H1 (cell line): Measurements from ENCODE around the gene ASTL. TPM values are rescaled to one million over a fixed set of nuclear protein-coding genes. Genes with fewer than 3 reads are reported as not detected.

ENCODE experiments used
- CTCF ChIA-PET: fragments of 300-600 bp; sonication (Branson Sonifier 250); formaldehyde crosslinking; loops from one replicate; lab custom pipeline; 2021; ENCODE audit not compliant: partially characterized antibody; lab: Charles Lee
- POLR2A ChIA-PET: fragments of 300-600 bp; sonication (Branson Sonifier 250); formaldehyde crosslinking; loops from one replicate; lab custom pipeline; 2021; ENCODE audit warnings: inconsistent platforms; ENCODE audit not compliant: partially characterized antibody; lab: Charles Lee
- DNase-seq, 2 experiments: peaks; one replicate each; pipeline versions ENCODE4 v3.0.0 to v3.0.0-alpha.2; 2010 to 2022; ENCODE audit warnings: low spot score in 2 of 2, low read depth in 1 of 2, mixed read lengths in 1 of 2
- FAIRE-seq: peaks from 2 replicates; lab custom pipeline; 2011; peaks lifted over from hg19 to GRCh38; lab: Jason Lieb, UNC
- H2AFZ ChIP-seq: 2 replicates; pipeline ENCODE4 v1.8.1; 2012; ENCODE audit warnings: low read length, inconsistent platforms
- H2AK5ac ChIP-seq: 2 replicates; pipeline ENCODE4 v1.6.1; 2013; ENCODE audit warnings: low read depth, low read length
- H2BK120ac ChIP-seq: replicated peaks from 2 replicates; pipeline ENCODE3; 2013; ENCODE audit warnings: low read depth, low read length, inconsistent platforms
- H2BK12ac ChIP-seq: 2 replicates; pipeline ENCODE4 v1.6.1; 2013; ENCODE audit warnings: low read depth, low read length
- H2BK15ac ChIP-seq: 2 replicates; pipeline ENCODE4 v1.6.1; 2013; ENCODE audit warnings: low read length
- H2BK20ac ChIP-seq: 2 replicates; pipeline ENCODE4 v1.6.1; 2013; ENCODE audit warnings: low read length
- H2BK5ac ChIP-seq: 2 replicates; pipeline ENCODE4 v1.6.1; 2013; ENCODE audit warnings: low read depth, low read length
- H3K14ac ChIP-seq: 2 replicates; pipeline ENCODE4 v1.6.1; 2013; ENCODE audit warnings: inconsistent platforms; ENCODE audit not compliant: insufficient read length
- H3K18ac ChIP-seq: 2 replicates; pipeline ENCODE4 v1.6.1; 2013; ENCODE audit warnings: low read length; ENCODE audit errors: extremely low read depth
- H3K23ac ChIP-seq: 2 replicates; pipeline ENCODE4 v1.6.1; 2013; ENCODE audit warnings: inconsistent platforms; ENCODE audit not compliant: insufficient read length
- H3K23me2 ChIP-seq: 2 replicates; pipeline ENCODE4 v1.6.1; 2013; ENCODE audit warnings: low read depth, low read length
- H3K27ac ChIP-seq: 2 replicates; pipeline ENCODE4 v1.6.1; 2011; ENCODE audit warnings: low read depth, low read length, inconsistent platforms
- H3K27me3 ChIP-seq, 4 experiments: replicated peaks in 1 of 4; 1 replicate in 1 of 4; 2 replicates in 3 of 4; pipeline versions ENCODE4 v1.6.1 to v1.8.1; 2011 to 2013; ENCODE audit warnings: low read length in 3 of 4, mild to moderate bottlenecking in 3 of 4, inconsistent platforms in 2 of 4, mixed read lengths in 2 of 4, moderate library complexity in 1 of 4; ENCODE audit not compliant: control insufficient read depth in 3 of 4, insufficient read depth in 3 of 4; ENCODE audit errors: extremely low read depth in 1 of 4
- H3K36me3 ChIP-seq, 4 experiments: 2 replicates each; pipeline versions ENCODE4 v1.6.1 to v1.8.1; 2011 to 2013; ENCODE audit warnings: mild to moderate bottlenecking in 4 of 4, low read length in 3 of 4, moderate library complexity in 2 of 4, control low read depth in 1 of 4, inconsistent platforms in 1 of 4; ENCODE audit not compliant: insufficient read depth in 4 of 4, control insufficient read depth in 2 of 4
- H3K4ac ChIP-seq: replicated peaks from 2 replicates; pipeline ENCODE3; 2013; ENCODE audit warnings: low read length, low read depth, mixed read lengths, inconsistent platforms; ENCODE audit not compliant: insufficient read length
- H3K4me1 ChIP-seq, 4 experiments: replicated peaks in 1 of 4; 1 replicate in 1 of 4; 2 replicates in 3 of 4; pipeline versions ENCODE4 v1.6.1 to v1.8.1; 2011 to 2013; ENCODE audit warnings: low read length in 3 of 4, inconsistent platforms in 2 of 4, mixed read lengths in 1 of 4; ENCODE audit not compliant: insufficient read depth in 4 of 4, control insufficient read depth in 3 of 4
- H3K4me2 ChIP-seq, 2 experiments: 2 replicates each; pipeline versions ENCODE4 v1.6.1 to v1.8.1; 2011 to 2013; ENCODE audit warnings: low read depth in 2 of 2, low read length in 2 of 2, control low read depth in 1 of 2, inconsistent platforms in 1 of 2, mild to moderate bottlenecking in 1 of 2; ENCODE audit not compliant: insufficient read depth in 1 of 2
- H3K4me3 ChIP-seq, 4 experiments: fragments of 200-600, 300-600 bp in 1 of 4; sonication (generic), shearing (Covaris generic), sonication (Bioruptor Twin) in 1 of 4; 2 replicates each; pipeline versions ENCODE4 v1.5.1 to v1.8.1; 2011 to 2016; ENCODE audit warnings: low read length in 4 of 4, low read depth in 3 of 4, control low read depth in 2 of 4, inconsistent platforms in 2 of 4, mild to moderate bottlenecking in 2 of 4, mixed read lengths in 1 of 4, moderate library complexity in 1 of 4; ENCODE audit not compliant: insufficient read depth in 2 of 4; ENCODE audit errors: extremely low read depth in 1 of 4
- H3K56ac ChIP-seq: replicated peaks from 2 replicates; pipeline ENCODE3; 2013; ENCODE audit warnings: low read depth, mild to moderate bottlenecking, mixed read lengths, low read length, inconsistent platforms; ENCODE audit not compliant: insufficient read length
- H3K79me1 ChIP-seq: 2 replicates; pipeline ENCODE4 v1.6.1; 2013; ENCODE audit warnings: low read depth, low read length, control low read depth
- H3K79me2 ChIP-seq, 2 experiments: 2 replicates each; pipeline versions ENCODE4 v1.6.1 to v1.8.1; 2012 to 2013; ENCODE audit warnings: low read length in 2 of 2, mild to moderate bottlenecking in 2 of 2, inconsistent platforms in 1 of 2; ENCODE audit not compliant: insufficient read depth in 2 of 2, control insufficient read depth in 1 of 2
- H3K9ac ChIP-seq, 4 experiments: replicated peaks in 1 of 4; 1 replicate in 1 of 4; 2 replicates in 3 of 4; pipeline versions ENCODE4 v1.6.1 to v1.8.1; 2011 to 2013; ENCODE audit warnings: low read depth in 3 of 4, low read length in 3 of 4, control low read depth in 2 of 4, mild to moderate bottlenecking in 2 of 4, moderate library complexity in 2 of 4, inconsistent platforms in 1 of 4; ENCODE audit errors: extremely low read depth in 1 of 4
- H3K9me3 ChIP-seq, 2 experiments: 2 replicates each; pipeline versions ENCODE4 v1.6.1 to v1.8.1; 2012 to 2013; ENCODE audit warnings: mild to moderate bottlenecking in 2 of 2, moderate library complexity in 2 of 2, control low read depth in 1 of 2, inconsistent platforms in 1 of 2, low read depth in 1 of 2, low read length in 1 of 2, mixed read lengths in 1 of 2; ENCODE audit not compliant: insufficient read depth in 2 of 2
- H4K20me1 ChIP-seq, 2 experiments: replicated peaks in 1 of 2; 2 replicates each; pipeline versions ENCODE3 to v1.8.1; 2011 to 2013; ENCODE audit warnings: inconsistent platforms in 2 of 2, low read length in 2 of 2, mild to moderate bottlenecking in 1 of 2; ENCODE audit not compliant: insufficient read depth in 2 of 2, control insufficient read depth in 1 of 2
- H4K5ac ChIP-seq: 2 replicates; pipeline ENCODE4 v1.6.1; 2013; ENCODE audit warnings: low read length, low read depth, mixed read lengths, inconsistent platforms; ENCODE audit not compliant: insufficient read length
- H4K8ac ChIP-seq: 2 replicates; pipeline ENCODE4 v1.8.0; 2013; ENCODE audit warnings: mild to moderate bottlenecking, moderate library complexity, low read length, inconsistent platforms; ENCODE audit not compliant: insufficient read depth; ENCODE audit errors: extremely low read depth
- H4K91ac ChIP-seq: replicated peaks from 2 replicates; pipeline ENCODE3; 2013; ENCODE audit warnings: low read length, mixed read lengths, inconsistent platforms; ENCODE audit not compliant: insufficient read length
- ASH2L ChIP-seq: fragments of 200-600, 300-600 bp; sonication (generic); IDR thresholded peaks from one replicate; pipeline ENCODE4 v1.7.1; 2017; ENCODE audit warnings: low read length
- BCL11A ChIP-seq, 2 experiments: IDR thresholded peaks; one replicate each; pipeline ENCODE4 v1.6.1; 2011; ENCODE audit warnings: low read depth in 2 of 2, low read length in 2 of 2, mild to moderate bottlenecking in 2 of 2
- EGR1 ChIP-seq: IDR thresholded peaks from 2 replicates; pipeline ENCODE4 v1.6.1; 2011; ENCODE audit warnings: low read depth, low read length, borderline replicate concordance
- JUN ChIP-seq: IDR thresholded peaks from 2 replicates; pipeline ENCODE4 v1.6.1; 2011; ENCODE audit warnings: low read depth, mild to moderate bottlenecking, improper control_type of control experiment, low read length
- JUND ChIP-seq: IDR thresholded peaks from 2 replicates; pipeline ENCODE4 v1.6.1; 2011; ENCODE audit warnings: mild to moderate bottlenecking, improper control_type of control experiment, low read length
- MAFK ChIP-seq: IDR thresholded peaks from 2 replicates; pipeline ENCODE4 v1.6.1; 2012; ENCODE audit warnings: low read depth, mild to moderate bottlenecking, improper control_type of control experiment, low read length
- POLR2A ChIP-seq, 2 experiments: IDR thresholded peaks; 1 replicate in 1 of 2; 2 replicates in 1 of 2; pipeline ENCODE4 v1.6.1; 2011; ENCODE audit warnings: low read depth in 2 of 2, low read length in 2 of 2, mild to moderate bottlenecking in 2 of 2; ENCODE audit errors: control extremely low read depth in 1 of 2
- RAD21 ChIP-seq, 2 experiments: IDR thresholded peaks in 1 of 2; conservative IDR thresholded peaks in 1 of 2; 2 replicates each; pipeline ENCODE4 v1.6.1; 2011; ENCODE audit warnings: low read depth in 2 of 2, low read length in 2 of 2, improper control_type of control experiment in 1 of 2, inconsistent platforms in 1 of 2, mild to moderate bottlenecking in 1 of 2, moderate library complexity in 1 of 2
- RXRA ChIP-seq: IDR thresholded peaks from 2 replicates; pipeline ENCODE4 v1.6.1; 2011; ENCODE audit warnings: low read depth, mild to moderate bottlenecking, low read length, moderate library complexity; ENCODE audit not compliant: insufficient read depth
- SIN3A ChIP-seq, 2 experiments: IDR thresholded peaks in 1 of 2; conservative IDR thresholded peaks in 1 of 2; 2 replicates each; pipeline ENCODE4 v1.6.1; 2011 to 2012; ENCODE audit warnings: low read length in 2 of 2, improper control_type of control experiment in 1 of 2, low read depth in 1 of 2, mild to moderate bottlenecking in 1 of 2
- SIRT6 ChIP-seq: IDR thresholded peaks from one replicate; pipeline ENCODE4 v1.7.1; 2012; ENCODE audit warnings: low read length, inconsistent platforms
- USF2 ChIP-seq: IDR thresholded peaks from 2 replicates; pipeline ENCODE4 v1.6.1; 2011; ENCODE audit warnings: low read length, improper control_type of control experiment
- WGBS, 2 experiments: shearing (Covaris generic) in 1 of 2; methylation state at CpG; one replicate each; pipeline versions ENCODE4 v1.1.6 to v1.1.7; 2013 to 2015; ENCODE audit warnings: low lambda C conversion rate in 2 of 2, mixed read lengths in 2 of 2, inconsistent platforms in 1 of 2, low coverage in 1 of 2, missing lambda C conversion rate in 1 of 2; ENCODE audit not compliant: insufficient replicate concordance in 2 of 2, insufficient coverage in 1 of 2, insufficient read length in 1 of 2; ENCODE audit errors: extremely low coverage in 1 of 2, missing lambda C conversion rate in 1 of 2; 5-methylcytosine and 5-hydroxymethylcytosine counted together
- polyA plus RNA-seq, 7 experiments: library from polyadenylated mRNA; depleted of rRNA in 3 of 7; stranded (reverse) in 5 of 7; unstranded in 2 of 7; fragments of >200 nt in 5 of 7; fragments of 200-250 nt in 2 of 7; gene quantifications; 1 replicate in 5 of 7; 2 replicates in 1 of 7; 4 replicates in 1 of 7; pipeline versions ENCODE4 v1.2.1 to v1.2.3, GENCODE V29; 2011 to 2013; ENCODE audit warnings: missing spikeins in 2 of 7, mixed read lengths in 2 of 7
- total RNA-seq: library from RNA; stranded (reverse); fragmentation: NEBNext Ultra II Directional; extraction: Animal tissue kit (Norgen Biotek cat#: 25700); gene quantifications from 2 replicates; pipeline ENCODE4 v1.2.1, GENCODE V29; 2021

ASTL gene
- total and polyA plus RNA-seq, 2 of the 8 experiments (the other 6 are each of a cell fraction or from before 2014, with no cell fraction given) = 0.60 to 1.4 TPM

- no peak for DNase-seq
- no peaks in the 10 kb centered on the region for H3K36me3 ChIP-seq
- FAIRE-seq = no peak
- H3K56ac ChIP-seq = no peak overlapping the region
- H3K23ac ChIP-seq = no peak overlapping the region
- no peak overlapping the region for H2BK5ac ChIP-seq
- TF ChIP-seq EGR1 (no peak), JUND (no peak), RXRA (no peak), ASH2L (no peak), JUN (no peak), SIN3A (conservative IDR thresholded peaks at IDR 0.05 in 1 of 2, IDR thresholded peaks at IDR 0.05 in 1 of 2; ENCODE audit: low read depth in 1 of 2, low read length in 2 of 2) (no peak), RAD21 (IDR thresholded peaks at IDR 0.05 in 1 of 2, conservative IDR thresholded peaks at IDR 0.05 in 1 of 2; ENCODE audit: low read depth in 2 of 2, low read length in 2 of 2) (no peak), POLR2A (IDR thresholded peaks at IDR 0.05; ENCODE audit: control extremely low read depth in 1 of 2, low read depth in 2 of 2, low read length in 2 of 2) (no peak), USF2 (no peak), MAFK (no peak), SIRT6 (no peak), BCL11A (IDR thresholded peaks at IDR 0.05; ENCODE audit: low read depth in 2 of 2, low read length in 2 of 2) (no peak)
- POLR2A ChIA-PET = no interaction called here
- no peak overlapping the region for H3K9ac ChIP-seq
- no peak overlapping the region for H2BK15ac ChIP-seq
- no peak overlapping the region for H3K4me3 ChIP-seq
- no peaks in the 10 kb centered on the region for H3K27me3 ChIP-seq
- no peak overlapping the region for H4K91ac ChIP-seq
- H3K4ac ChIP-seq = no peak overlapping the region
- no peaks in the 10 kb centered on the region for H3K79me2 ChIP-seq
- H2BK20ac ChIP-seq = no peak overlapping the region
- CTCF ChIA-PET = interaction anchor here (0.6 to 1.2 kb wide), 3 partner anchors 27 to 63 kb away, joined by 3 to 4 read pairs (median 3); no protein-coding TSS in a partner anchor
- no peaks in the 10 kb centered on the region for H3K23me2 ChIP-seq
- peak overlapping the region; percentile 18; the same call in 1 of the 2 replicates for H4K8ac ChIP-seq
- H3K14ac ChIP-seq = no peak overlapping the region
- H4K5ac ChIP-seq = no peak overlapping the region
- H3K9me3 ChIP-seq = no peaks in the 10 kb centered on the region
- peaks cover 0 to 9% (median 4%) of the 10 kb centered on the region in 4 experiments; a peak in 2 of 7 replicates for H3K4me1 ChIP-seq
- H3K4me2 ChIP-seq = no peak overlapping the region
- 91% methylated on average over 8 of the region's 12 CpGs; no CpG with 5 or more reads in 1 of the 2 experiments for WGBS, 2 experiments
- no peaks in the 10 kb centered on the region for H3K79me1 ChIP-seq
- no peaks in the 10 kb centered on the region for H4K20me1 ChIP-seq
- H3K18ac ChIP-seq = no peak overlapping the region
- H3K27ac ChIP-seq = no peak overlapping the region
- no peak overlapping the region for H2AFZ ChIP-seq
- H2BK12ac ChIP-seq = no peak overlapping the region
- H2AK5ac ChIP-seq = no peak overlapping the region
- no peak overlapping the region for H2BK120ac ChIP-seq
Measured at GRCh38 chr2:96085541-96086355, 52.6 kb downstream of the ASTL start.
